OCI-LY1 (cell line): ENCODE data around the gene FGF22.

Source experiments
- H2AFZ ChIP-seq: fragments of 200-600 bp; sonication (generic), shearing (Covaris generic); 2 replicates; pipeline ENCODE4 v1.6.0; 2014; ENCODE audit warnings: antibody characterized with exemption, mild to moderate bottlenecking, low read length
- H3F3A ChIP-seq: fragments of 200-600 bp; sonication (generic), shearing (Covaris generic); 2 replicates; pipeline ENCODE4 v1.6.0; 2014; ENCODE audit warnings: mild to moderate bottlenecking, antibody characterized with exemption, low read length, moderate library complexity; ENCODE audit not compliant: insufficient read depth
- H3K27ac ChIP-seq: fragments of 200-600 bp; sonication (generic); 2 replicates; pipeline ENCODE4 v1.5.1; 2014; ENCODE audit warnings: low read length, mixed run types, mild to moderate bottlenecking, low read depth; ENCODE audit not compliant: poor library complexity, severe bottlenecking
- H3K27me3 ChIP-seq: fragments of 200-600 bp; sonication (generic); 2 replicates; pipeline ENCODE4 v1.6.0; 2014; ENCODE audit warnings: antibody characterized with exemption, mild to moderate bottlenecking, low read length, moderate library complexity; ENCODE audit not compliant: insufficient read depth
- H3K36me3 ChIP-seq: fragments of 200-600 bp; sonication (generic); 2 replicates; pipeline ENCODE4 v1.6.1; 2014; ENCODE audit warnings: mild to moderate bottlenecking, antibody characterized with exemption, low read length, moderate library complexity, mixed read lengths; ENCODE audit not compliant: insufficient read depth
- H3K4me1 ChIP-seq: fragments of 200-600 bp; sonication (generic); 2 replicates; pipeline ENCODE4 v1.5.1; 2014; ENCODE audit warnings: mild to moderate bottlenecking, low read length, moderate library complexity; ENCODE audit not compliant: insufficient read depth, severe bottlenecking
- H3K4me2 ChIP-seq: fragments of 200-600 bp; sonication (generic), shearing (Covaris generic); 2 replicates; pipeline ENCODE4 v1.6.1; 2014; ENCODE audit warnings: low read length
- H3K4me3 ChIP-seq: fragments of 200-600 bp; sonication (generic); 2 replicates; pipeline ENCODE4 v1.5.1; 2014; ENCODE audit warnings: low read length, low read depth, mild to moderate bottlenecking, mixed read lengths; ENCODE audit not compliant: poor library complexity, severe bottlenecking
- H3K79me2 ChIP-seq: fragments of 200-600 bp; shearing (Covaris generic); 2 replicates; pipeline ENCODE4 v1.6.1; 2016; ENCODE audit warnings: mixed run types, low read length, mixed read lengths; ENCODE audit not compliant: insufficient read depth
- H3K9ac ChIP-seq: fragments of 200-600 bp; sonication (generic), shearing (Covaris generic); 2 replicates; pipeline ENCODE4 v1.6.1; 2014; ENCODE audit warnings: mild to moderate bottlenecking, low read length, mixed read lengths
- H3K9me2 ChIP-seq: fragments of 200-600 bp; sonication (generic), shearing (Covaris generic); 2 replicates; pipeline ENCODE4 v1.6.1; 2014; ENCODE audit warnings: low read depth, mild to moderate bottlenecking, low read length, mixed read lengths
- H3K9me3 ChIP-seq: fragments of 200-600 bp; shearing (Covaris generic); 2 replicates; pipeline ENCODE4 v1.6.1; 2014; ENCODE audit warnings: low read length, mixed read lengths
- H4K20me1 ChIP-seq: fragments of 200-600 bp; sonication (generic), shearing (Covaris generic); 2 replicates; pipeline ENCODE4 v1.6.0; 2016; ENCODE audit warnings: mild to moderate bottlenecking, low read length; ENCODE audit not compliant: insufficient read depth
- CTCF ChIP-seq: fragments of 200-600 bp; sonication (generic), shearing (Covaris generic); IDR thresholded peaks from 2 replicates; pipeline ENCODE4 v1.5.1; 2017; ENCODE audit warnings: mild to moderate bottlenecking, antibody characterized with exemption, low read length, moderate library complexity, mixed read lengths
- EZH2 ChIP-seq: fragments of 200-600 bp; sonication (generic), shearing (Covaris generic); IDR thresholded peaks from 2 replicates; pipeline ENCODE4 v1.8.0; 2017; ENCODE audit warnings: borderline replicate concordance, mixed run types, mild to moderate bottlenecking, antibody characterized with exemption, low read length, moderate library complexity, mixed read lengths

Gene FGF22

GRCh38 chr19:688992-689391 is 49.3 kb downstream of the FGF22 start:
- Histone ChIP-seq H3K4me2 (no peak overlapping the region), H3K27me3 (peaks cover 16% of the 10 kb centered on the region; the same call in 1 of the 2 replicates), H3K36me3 (no peaks in the 10 kb centered on the region), H3F3A (no peaks in the 10 kb centered on the region), H3K27ac (no peak overlapping the region), H3K4me1 (no peaks in the 10 kb centered on the region), H3K4me3 (no peak overlapping the region), H3K9me2 (no peaks in the 10 kb centered on the region), H3K9me3 (no peaks in the 10 kb centered on the region), H4K20me1 (no peaks in the 10 kb centered on the region), H3K79me2 (no peaks in the 10 kb centered on the region), H2AFZ (no peak overlapping the region), H3K9ac (no peak overlapping the region)
- no peak for TF ChIP-seq CTCF
- no peak for TF ChIP-seq EZH2

GRCh38 chr19:690203-690602 is 50.5 kb downstream of the FGF22 start:
- H3K9ac ChIP-seq, result no peak overlapping the region
- no peaks in the 10 kb centered on the region for H3K9me3 ChIP-seq
- no peaks in the 10 kb centered on the region for H3F3A ChIP-seq
- no peaks in the 10 kb centered on the region for H3K79me2 ChIP-seq
- no peaks in the 10 kb centered on the region for H3K36me3 ChIP-seq
- H3K4me3 ChIP-seq, result no peak overlapping the region
- H3K4me1 ChIP-seq, result no peaks in the 10 kb centered on the region
- TF ChIP-seq EZH2 (no peak), CTCF (no peak)
- peaks cover 16% of the 10 kb centered on the region; the same call in 1 of the 2 replicates for H3K27me3 ChIP-seq
- no peak overlapping the region for H3K4me2 ChIP-seq
- H3K27ac ChIP-seq, result no peak overlapping the region
- no peak overlapping the region for H2AFZ ChIP-seq
- no peaks in the 10 kb centered on the region for H3K9me2 ChIP-seq
- H4K20me1 ChIP-seq, result no peaks in the 10 kb centered on the region
